Neural progenitor cell (in vitro differentiated cells): ENCODE data around the gene OARD1. TPM values are rescaled to one million over a fixed set of nuclear protein-coding genes. Genes with fewer than 3 reads are reported as not detected.

Experiments
- DNase-seq: peaks from one replicate; pipeline ENCODE4 v3.0.0-alpha.2; 2016; ENCODE audit warnings: low spot score
- H2AFZ ChIP-seq: fragments of 200-600 bp; sonication (generic); replicated peaks from 2 replicates; pipeline ENCODE4 v1.6.1; 2016; ENCODE audit warnings: antibody characterized with exemption
- H3F3A ChIP-seq: fragments of 200-600 bp; sonication (generic); 2 replicates; pipeline ENCODE4 v1.6.1; 2016; ENCODE audit warnings: antibody characterized with exemption, low read depth
- H3K27ac ChIP-seq: fragments of 200-600 bp; sonication (generic); 2 replicates; pipeline ENCODE4 v1.5.1; 2016; ENCODE audit warnings: mild to moderate bottlenecking
- H3K27me3 ChIP-seq: fragments of 200-600 bp; sonication (generic); 2 replicates; pipeline ENCODE4 v1.6.1; 2016; ENCODE audit warnings: mild to moderate bottlenecking, moderate library complexity
- H3K36me3 ChIP-seq: fragments of 200-600 bp; sonication (generic); 2 replicates; pipeline ENCODE4 v1.5.1; 2016
- H3K4me1 ChIP-seq: fragments of 200-600 bp; sonication (generic); 2 replicates; pipeline ENCODE4 v1.6.1; 2016; ENCODE audit warnings: mixed run types
- H3K4me2 ChIP-seq: fragments of 200-600 bp; sonication (generic); 2 replicates; pipeline ENCODE4 v1.6.1; 2016
- H3K4me3 ChIP-seq: fragments of 200-600 bp; sonication (generic); 2 replicates; pipeline ENCODE4 v1.5.1; 2016
- H3K79me2 ChIP-seq: fragments of 200-600 bp; sonication (generic); 2 replicates; pipeline ENCODE4 v1.6.1; 2016; ENCODE audit warnings: low read depth
- H3K9ac ChIP-seq: fragments of 200-600 bp; sonication (generic); 2 replicates; pipeline ENCODE4 v1.6.1; 2016
- H3K9me3 ChIP-seq: fragments of 200-600 bp; sonication (generic); 2 replicates; pipeline ENCODE4 v1.5.1; 2016; ENCODE audit warnings: low read depth
- H4K20me1 ChIP-seq: fragments of 200-600 bp; sonication (generic); 2 replicates; pipeline ENCODE4 v1.6.1; 2016; ENCODE audit warnings: low read depth
- H3K27ac Mint-ChIP-seq: 3 replicates; pipeline ENCODE4 v1.8.0; 2021; ENCODE audit warnings: mixed read lengths
- H3K27me3 Mint-ChIP-seq: 2 replicates; pipeline ENCODE4 v1.8.0; 2022; ENCODE audit warnings: low read depth, mild to moderate bottlenecking, inconsistent platforms, moderate library complexity, mixed read lengths; ENCODE audit not compliant: insufficient read depth
- H3K36me3 Mint-ChIP-seq: 3 replicates; pipeline ENCODE4 v1.8.0; 2021; ENCODE audit warnings: mixed read lengths
- H3K4me1 Mint-ChIP-seq: 3 replicates; pipeline ENCODE4 v1.8.0; 2021; ENCODE audit warnings: mixed read lengths
- H3K4me3 Mint-ChIP-seq: 3 replicates; pipeline ENCODE4 v1.8.0; 2021; ENCODE audit warnings: mild to moderate bottlenecking, moderate library complexity, mixed read lengths
- H3K9me3 Mint-ChIP-seq: 3 replicates; pipeline ENCODE4 v1.8.0; 2020; ENCODE audit warnings: mixed read lengths
- EZH2 ChIP-seq: fragments of 200-600 bp; sonication (generic); IDR thresholded peaks from 2 replicates; pipeline ENCODE4 v1.6.1; 2017; ENCODE audit warnings: antibody characterized with exemption, mild to moderate bottlenecking, moderate library complexity
- EZH2phosphoT487 ChIP-seq: fragments of 200-600 bp; sonication (generic); IDR thresholded peaks from 2 replicates; pipeline ENCODE4 v1.6.1; 2017; ENCODE audit warnings: antibody characterized with exemption
- total RNA-seq: library from RNA; depleted of rRNA; stranded (reverse); fragments of >200 nt; gene quantifications from 2 replicates; pipeline ENCODE4 v1.2.3, GENCODE V29; 2015; ENCODE audit warnings: low replicate concordance
- TF ChIP-seq, protein P1 (sequence below): fragments of 200-600 bp; sonication (generic); IDR thresholded peaks from 2 replicates; pipeline ENCODE4 v1.5.1; 2017; ENCODE audit warnings: antibody characterized with exemption, mild to moderate bottlenecking

OARD1 gene
- total RNA-seq, 1 donor from 2014 or later = 67.9 TPM

DNA sequence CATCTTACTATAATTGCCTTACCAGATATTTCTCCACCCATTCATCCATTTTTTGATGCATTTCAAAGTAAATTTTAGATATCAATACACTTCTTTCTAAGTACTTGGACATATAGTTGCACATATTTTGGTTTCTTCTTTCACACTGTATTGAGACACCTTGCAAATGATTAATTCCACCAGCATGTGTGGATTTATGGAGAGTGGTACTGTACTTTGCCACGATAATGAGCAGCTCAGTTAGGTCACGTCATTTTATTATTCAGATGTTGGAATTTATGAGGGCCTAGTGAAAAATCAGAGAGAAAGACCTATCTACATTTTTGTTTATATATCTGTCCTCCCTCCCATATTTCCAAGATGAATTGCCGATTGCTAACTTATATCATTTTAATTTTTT, 5.9 kb upstream of the OARD1 start:
- H3K9me3 ChIP-seq = no peaks in the 10 kb centered on the region
- H4K20me1 ChIP-seq = peaks cover 79% of the 10 kb centered on the region
- no peaks in the 10 kb centered on the region for H3K27me3 ChIP-seq
- H3K4me1 ChIP-seq = peaks cover 26% of the 10 kb centered on the region
- peaks cover 5% of the 10 kb centered on the region for H3K36me3 ChIP-seq
- DNase-seq = no peak
- peaks cover 13% of the 10 kb centered on the region for H3F3A ChIP-seq
- no peak overlapping the region for H3K27ac ChIP-seq
- TF ChIP-seq EZH2 = no peak
- no peak for TF ChIP-seq EZH2phosphoT487
- TF ChIP-seq, protein P1, sequence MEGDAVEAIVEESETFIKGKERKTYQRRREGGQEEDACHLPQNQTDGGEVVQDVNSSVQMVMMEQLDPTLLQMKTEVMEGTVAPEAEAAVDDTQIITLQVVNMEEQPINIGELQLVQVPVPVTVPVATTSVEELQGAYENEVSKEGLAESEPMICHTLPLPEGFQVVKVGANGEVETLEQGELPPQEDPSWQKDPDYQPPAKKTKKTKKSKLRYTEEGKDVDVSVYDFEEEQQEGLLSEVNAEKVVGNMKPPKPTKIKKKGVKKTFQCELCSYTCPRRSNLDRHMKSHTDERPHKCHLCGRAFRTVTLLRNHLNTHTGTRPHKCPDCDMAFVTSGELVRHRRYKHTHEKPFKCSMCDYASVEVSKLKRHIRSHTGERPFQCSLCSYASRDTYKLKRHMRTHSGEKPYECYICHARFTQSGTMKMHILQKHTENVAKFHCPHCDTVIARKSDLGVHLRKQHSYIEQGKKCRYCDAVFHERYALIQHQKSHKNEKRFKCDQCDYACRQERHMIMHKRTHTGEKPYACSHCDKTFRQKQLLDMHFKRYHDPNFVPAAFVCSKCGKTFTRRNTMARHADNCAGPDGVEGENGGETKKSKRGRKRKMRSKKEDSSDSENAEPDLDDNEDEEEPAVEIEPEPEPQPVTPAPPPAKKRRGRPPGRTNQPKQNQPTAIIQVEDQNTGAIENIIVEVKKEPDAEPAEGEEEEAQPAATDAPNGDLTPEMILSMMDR = no peak
- no peak overlapping the region for H3K4me3 Mint-ChIP-seq
- no peak overlapping the region for H3K9ac ChIP-seq
- H2AFZ ChIP-seq = no peak overlapping the region
- no peak overlapping the region for H3K4me2 ChIP-seq
- H3K79me2 ChIP-seq = peaks cover 99% of the 10 kb centered on the region
- no peaks in the 10 kb centered on the region for H3K9me3 Mint-ChIP-seq
- H3K36me3 Mint-ChIP-seq = peaks cover 10% of the 10 kb centered on the region
- no peak overlapping the region for H3K4me3 ChIP-seq
- no peak overlapping the region for H3K27ac Mint-ChIP-seq
- no peaks in the 10 kb centered on the region for H3K27me3 Mint-ChIP-seq
- H3K4me1 Mint-ChIP-seq = peaks cover 19% of the 10 kb centered on the region

DNA sequence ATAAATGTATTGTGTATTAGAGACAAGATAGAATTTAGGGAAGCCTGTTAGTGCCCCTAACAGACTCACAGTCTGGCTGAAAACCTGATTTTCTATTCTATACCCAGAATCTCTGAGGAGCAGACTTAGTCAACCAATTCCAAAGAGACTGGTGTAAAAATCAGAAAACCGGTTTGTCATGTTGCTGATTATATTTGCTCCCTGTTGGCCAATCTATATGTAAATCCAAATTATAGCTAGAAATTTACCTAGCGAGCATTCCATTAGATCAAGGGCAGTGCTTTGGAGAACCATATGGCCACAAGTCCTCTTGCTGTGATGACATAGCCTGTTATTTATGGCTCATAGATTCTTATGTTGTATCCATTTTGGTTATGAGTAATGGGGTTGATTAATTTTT, 5.4 kb upstream of the OARD1 start:
- H3K4me1 Mint-ChIP-seq = peaks cover 19% of the 10 kb centered on the region
- DNase-seq = no peak
- H3K4me3 ChIP-seq = no peak overlapping the region
- no peaks in the 10 kb centered on the region for H3K27me3 ChIP-seq
- no peak overlapping the region for H3K4me3 Mint-ChIP-seq
- peaks cover 93% of the 10 kb centered on the region for H3K79me2 ChIP-seq
- no peaks in the 10 kb centered on the region for H3K9me3 Mint-ChIP-seq
- H3K4me1 ChIP-seq = peaks cover 26% of the 10 kb centered on the region
- H3K27ac Mint-ChIP-seq = no peak overlapping the region
- no peaks in the 10 kb centered on the region for H3K9me3 ChIP-seq
- H3F3A ChIP-seq = peaks cover 16% of the 10 kb centered on the region
- H3K36me3 Mint-ChIP-seq = peaks cover 10% of the 10 kb centered on the region
- H3K9ac ChIP-seq = no peak overlapping the region
- TF ChIP-seq EZH2phosphoT487 (no peak), EZH2 (no peak)
- TF ChIP-seq, protein P1 = no peak
- H3K27me3 Mint-ChIP-seq = no peaks in the 10 kb centered on the region
- no peak overlapping the region for H3K4me2 ChIP-seq
- peaks cover 74% of the 10 kb centered on the region for H4K20me1 ChIP-seq
- peaks cover 5% of the 10 kb centered on the region for H3K36me3 ChIP-seq
- H3K27ac ChIP-seq = no peak overlapping the region
- H2AFZ ChIP-seq = no peak overlapping the region

DNA sequence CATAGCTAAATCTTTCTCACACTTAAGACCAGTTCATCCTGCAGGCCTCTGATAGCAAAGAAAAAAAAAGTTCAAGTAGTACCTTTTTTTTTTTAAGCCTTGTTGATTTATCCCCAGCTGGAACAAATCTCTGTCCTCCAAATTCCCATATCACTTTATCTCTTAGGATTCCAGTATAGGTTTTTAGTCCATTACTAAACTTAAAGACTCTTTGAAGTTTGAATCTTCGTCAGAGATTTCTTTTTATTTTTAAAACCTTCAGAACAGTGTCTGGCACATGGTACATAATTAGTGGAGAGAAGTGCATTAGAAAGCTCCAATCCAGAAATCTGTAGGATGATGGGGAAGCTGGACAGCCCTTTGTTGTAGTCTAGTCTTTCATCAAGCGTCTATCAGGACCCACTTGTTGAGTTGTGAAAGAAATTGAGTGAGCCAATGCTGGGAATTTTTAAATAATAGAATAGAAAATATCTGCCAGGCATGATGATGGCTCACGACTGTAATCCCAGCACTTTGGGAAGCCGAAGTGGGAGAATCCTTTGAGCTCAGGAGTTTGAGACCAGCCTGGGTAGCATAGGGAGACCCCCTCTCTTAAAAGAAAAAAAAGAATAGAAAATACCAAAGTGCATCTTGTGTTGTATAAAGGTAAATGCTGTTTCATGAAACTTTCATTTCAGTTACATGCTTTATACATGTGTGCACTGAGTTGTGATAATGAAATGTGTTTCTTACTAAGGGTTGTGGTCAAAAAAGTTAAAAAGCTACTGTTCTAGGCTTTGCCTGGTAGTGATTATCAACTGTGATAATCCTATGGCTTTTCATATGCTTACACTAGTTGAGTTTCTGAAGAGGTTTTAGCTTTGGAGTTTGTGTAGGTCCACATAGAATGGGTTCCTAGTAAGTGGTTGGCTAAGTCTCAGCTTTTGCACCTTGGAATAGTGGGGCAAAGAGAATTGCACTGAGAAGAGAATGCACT, 3.8 kb upstream of the OARD1 start:
- Histone ChIP-seq H2AFZ (no peak overlapping the region), H3K36me3 (peaks cover 5% of the 10 kb centered on the region), H3K4me1 (peaks cover 29% of the 10 kb centered on the region), H4K20me1 (peaks cover 63% of the 10 kb centered on the region), H3K4me2 (peak overlapping the region; percentile 92), H3K9ac (no peak overlapping the region), H3K27ac (no peak overlapping the region), H3K79me2 (peaks cover 83% of the 10 kb centered on the region), H3F3A (peaks cover 32% of the 10 kb centered on the region), H3K27me3 (no peaks in the 10 kb centered on the region), H3K4me3 (peak overlapping the region; percentile 96), H3K9me3 (no peaks in the 10 kb centered on the region)
- Mint-ChIP-seq H3K9me3 (no peaks in the 10 kb centered on the region), H3K27ac (no peak overlapping the region), H3K36me3 (peaks cover 9% of the 10 kb centered on the region), H3K4me1 (peaks cover 24% of the 10 kb centered on the region), H3K4me3 (peak overlapping the region; percentile 48), H3K27me3 (no peaks in the 10 kb centered on the region)
- no peak for DNase-seq
- TF ChIP-seq, protein P1 = no peak
- TF ChIP-seq EZH2 = no peak
- TF ChIP-seq EZH2phosphoT487 = no peak
